Neural cell (in vitro differentiated cells): ENCODE data around the gene ODF2. TPM values are rescaled to one million over a fixed set of nuclear protein-coding genes. Genes with fewer than 3 reads are reported as not detected.

Source experiments
- H2AFZ ChIP-seq: fragments of 200-600, 300-800 bp; sonication (generic), shearing (Covaris generic); 2 replicates; pipeline ENCODE4 v1.6.0; 2014; ENCODE audit warnings: low read depth, mild to moderate bottlenecking, antibody characterized with exemption, low read length, moderate library complexity
- H3F3A ChIP-seq: fragments of 200-600 bp; shearing (Covaris generic); 2 replicates; pipeline ENCODE4 v1.6.1; 2016; ENCODE audit warnings: mild to moderate bottlenecking, moderate library complexity, mixed read lengths, antibody characterized with exemption, low read length; ENCODE audit not compliant: insufficient read depth, poor library complexity, severe bottlenecking
- H3K27ac ChIP-seq: fragments of 200-600, 300-800 bp; sonication (generic), shearing (Covaris generic); 2 replicates; pipeline ENCODE4 v1.5.1; 2014; ENCODE audit warnings: mild to moderate bottlenecking, low read length, moderate library complexity
- H3K27me3 ChIP-seq: fragments of 300-800, 200-600 bp; sonication (generic), shearing (Covaris generic); 2 replicates; pipeline ENCODE4 v1.6.0; 2014; ENCODE audit warnings: mild to moderate bottlenecking, low read depth, low read length, moderate library complexity; ENCODE audit not compliant: insufficient read depth
- H3K36me3 ChIP-seq: fragments of 300-800, 200-600 bp; sonication (generic), shearing (Covaris generic); 2 replicates; pipeline ENCODE4 v1.5.1; 2014; ENCODE audit warnings: mild to moderate bottlenecking, antibody characterized with exemption, low read length, moderate library complexity; ENCODE audit not compliant: insufficient read depth
- H3K4me2 ChIP-seq: fragments of 300-800, 200-600 bp; sonication (generic), shearing (Covaris generic); 2 replicates; pipeline ENCODE4 v1.6.0; 2014; ENCODE audit warnings: mild to moderate bottlenecking, low read length
- H3K4me3 ChIP-seq: fragments of 300-800, 200-600 bp; sonication (generic), shearing (Covaris generic); 2 replicates; pipeline ENCODE4 v1.5.1; 2014; ENCODE audit warnings: mild to moderate bottlenecking, low read length, moderate library complexity
- H3K79me2 ChIP-seq: fragments of 200-600 bp; shearing (Covaris generic); replicated peaks from 2 replicates; pipeline ENCODE4 v1.6.0; 2014; ENCODE audit warnings: mild to moderate bottlenecking, low read length, moderate library complexity; ENCODE audit not compliant: insufficient read depth
- H3K9ac ChIP-seq: fragments of 300-800, 200-600 bp; sonication (generic), shearing (Covaris generic); 2 replicates; pipeline ENCODE4 v1.6.1; 2016; ENCODE audit warnings: mild to moderate bottlenecking, low read length, mixed read lengths
- H3K9me2 ChIP-seq: fragments of 200-600 bp; shearing (Covaris generic); 2 replicates; pipeline ENCODE4 v1.6.1; 2016; ENCODE audit warnings: mild to moderate bottlenecking, low read length, mixed read lengths; ENCODE audit not compliant: insufficient read depth
- H3K9me3 ChIP-seq: fragments of 200-600, 300-800 bp; sonication (generic), shearing (Covaris generic); 2 replicates; pipeline ENCODE4 v1.6.1; 2016; ENCODE audit warnings: mild to moderate bottlenecking, mixed run types, low read length, moderate library complexity, mixed read lengths
- H4K20me1 ChIP-seq: fragments of 200-600 bp; shearing (Covaris generic); 2 replicates; pipeline ENCODE4 v1.6.1; 2016; ENCODE audit warnings: mild to moderate bottlenecking, mixed run types; ENCODE audit not compliant: insufficient read depth
- EP300 ChIP-seq: fragments of 450-650 bp; conservative IDR thresholded peaks from 2 replicates; pipeline ENCODE4 v1.6.1; 2014; ENCODE audit warnings: antibody characterized with exemption, mild to moderate bottlenecking, moderate library complexity; ENCODE audit not compliant: poor library complexity, severe bottlenecking
- EZH2 ChIP-seq: fragments of 200-600, 300-800 bp; shearing (Covaris generic), sonication (generic); IDR thresholded peaks from 2 replicates; pipeline ENCODE4 v1.6.1; 2014; ENCODE audit warnings: antibody characterized with exemption, low read length, borderline replicate concordance, mild to moderate bottlenecking; ENCODE audit not compliant: insufficient read depth, poor library complexity, severe bottlenecking
- MXI1 ChIP-seq: fragments of 450-650 bp; conservative IDR thresholded peaks from 2 replicates; pipeline ENCODE4 v1.6.1; 2014; ENCODE audit warnings: antibody characterized with exemption, mild to moderate bottlenecking; ENCODE audit not compliant: poor library complexity, severe bottlenecking
- POLR2AphosphoS5 ChIP-seq: IDR thresholded peaks from 2 replicates; pipeline ENCODE4 v1.6.1; 2012
- RAD21 ChIP-seq: fragments of 450-650 bp; conservative IDR thresholded peaks from 2 replicates; pipeline ENCODE4 v1.6.1; 2014; ENCODE audit warnings: antibody characterized with exemption, mild to moderate bottlenecking, moderate library complexity
- SMC3 ChIP-seq: fragments of 450-650 bp; conservative IDR thresholded peaks from 2 replicates; pipeline ENCODE4 v1.6.1; 2014; ENCODE audit warnings: antibody characterized with exemption, mild to moderate bottlenecking, moderate library complexity; ENCODE audit not compliant: poor library complexity
- TAF1 ChIP-seq: IDR thresholded peaks from 2 replicates; pipeline ENCODE4 v1.6.1; 2012; ENCODE audit warnings: low read depth
- polyA plus RNA-seq: library from polyadenylated mRNA; depleted of rRNA; stranded (reverse); fragments of >200 nt; gene quantifications from 2 replicates; pipeline ENCODE4 v1.2.3, GENCODE V29; 2014
- TF ChIP-seq, protein P1 (sequence below): fragments of 450-650 bp; IDR thresholded peaks from 2 replicates; pipeline ENCODE4 v1.5.1; 2014; ENCODE audit warnings: antibody characterized with exemption, mild to moderate bottlenecking, moderate library complexity; ENCODE audit not compliant: poor library complexity, severe bottlenecking
- TF ChIP-seq, protein P2 (sequence below): IDR thresholded peaks from 2 replicates; pipeline ENCODE4 v1.6.1; 2012; ENCODE audit warnings: borderline replicate concordance

Gene ODF2
- polyA plus RNA-seq, 1 donor from 2014 or later = 39.3 TPM

DNA sequence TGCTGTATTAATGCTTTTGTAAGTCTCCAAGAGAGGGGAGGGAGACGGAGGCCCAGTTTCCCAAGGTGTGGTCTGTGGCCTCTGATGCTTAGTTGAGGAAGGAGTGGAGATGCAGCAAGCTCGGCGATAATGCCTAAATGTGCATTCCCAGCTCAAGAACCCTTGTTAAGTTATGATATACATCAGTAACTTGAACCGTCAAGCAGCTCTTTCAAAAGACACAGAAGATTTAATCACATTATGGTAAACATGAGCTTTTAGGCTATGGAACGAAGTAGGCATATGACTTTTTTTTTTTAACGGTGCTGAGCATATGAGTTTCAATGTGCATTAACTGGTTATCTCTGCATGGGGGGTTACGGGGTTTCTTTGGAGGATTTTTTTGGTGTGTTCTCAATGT, 26.4 kb downstream of the ODF2 start:
- Histone ChIP-seq H3K9me2 (no peaks in the 10 kb centered on the region), H3K4me3 (no peak overlapping the region), H4K20me1 (no peaks in the 10 kb centered on the region), H3K4me2 (no peak overlapping the region), H3K27ac (no peak overlapping the region), H3F3A (no peaks in the 10 kb centered on the region), H3K9me3 (no peaks in the 10 kb centered on the region), H3K79me2 (no peaks in the 10 kb centered on the region), H3K9ac (no peak overlapping the region), H3K27me3 (no peaks in the 10 kb centered on the region), H2AFZ (no peak overlapping the region), H3K36me3 (peaks cover 10% of the 10 kb centered on the region)
- TF ChIP-seq POLR2AphosphoS5 (no peak), SMC3 (no peak), MXI1 (no peak), EZH2 (no peak), TAF1 (no peak), RAD21 (no peak)
- TF ChIP-seq, protein P1, sequence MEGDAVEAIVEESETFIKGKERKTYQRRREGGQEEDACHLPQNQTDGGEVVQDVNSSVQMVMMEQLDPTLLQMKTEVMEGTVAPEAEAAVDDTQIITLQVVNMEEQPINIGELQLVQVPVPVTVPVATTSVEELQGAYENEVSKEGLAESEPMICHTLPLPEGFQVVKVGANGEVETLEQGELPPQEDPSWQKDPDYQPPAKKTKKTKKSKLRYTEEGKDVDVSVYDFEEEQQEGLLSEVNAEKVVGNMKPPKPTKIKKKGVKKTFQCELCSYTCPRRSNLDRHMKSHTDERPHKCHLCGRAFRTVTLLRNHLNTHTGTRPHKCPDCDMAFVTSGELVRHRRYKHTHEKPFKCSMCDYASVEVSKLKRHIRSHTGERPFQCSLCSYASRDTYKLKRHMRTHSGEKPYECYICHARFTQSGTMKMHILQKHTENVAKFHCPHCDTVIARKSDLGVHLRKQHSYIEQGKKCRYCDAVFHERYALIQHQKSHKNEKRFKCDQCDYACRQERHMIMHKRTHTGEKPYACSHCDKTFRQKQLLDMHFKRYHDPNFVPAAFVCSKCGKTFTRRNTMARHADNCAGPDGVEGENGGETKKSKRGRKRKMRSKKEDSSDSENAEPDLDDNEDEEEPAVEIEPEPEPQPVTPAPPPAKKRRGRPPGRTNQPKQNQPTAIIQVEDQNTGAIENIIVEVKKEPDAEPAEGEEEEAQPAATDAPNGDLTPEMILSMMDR = no peak
- TF ChIP-seq, protein P2, sequence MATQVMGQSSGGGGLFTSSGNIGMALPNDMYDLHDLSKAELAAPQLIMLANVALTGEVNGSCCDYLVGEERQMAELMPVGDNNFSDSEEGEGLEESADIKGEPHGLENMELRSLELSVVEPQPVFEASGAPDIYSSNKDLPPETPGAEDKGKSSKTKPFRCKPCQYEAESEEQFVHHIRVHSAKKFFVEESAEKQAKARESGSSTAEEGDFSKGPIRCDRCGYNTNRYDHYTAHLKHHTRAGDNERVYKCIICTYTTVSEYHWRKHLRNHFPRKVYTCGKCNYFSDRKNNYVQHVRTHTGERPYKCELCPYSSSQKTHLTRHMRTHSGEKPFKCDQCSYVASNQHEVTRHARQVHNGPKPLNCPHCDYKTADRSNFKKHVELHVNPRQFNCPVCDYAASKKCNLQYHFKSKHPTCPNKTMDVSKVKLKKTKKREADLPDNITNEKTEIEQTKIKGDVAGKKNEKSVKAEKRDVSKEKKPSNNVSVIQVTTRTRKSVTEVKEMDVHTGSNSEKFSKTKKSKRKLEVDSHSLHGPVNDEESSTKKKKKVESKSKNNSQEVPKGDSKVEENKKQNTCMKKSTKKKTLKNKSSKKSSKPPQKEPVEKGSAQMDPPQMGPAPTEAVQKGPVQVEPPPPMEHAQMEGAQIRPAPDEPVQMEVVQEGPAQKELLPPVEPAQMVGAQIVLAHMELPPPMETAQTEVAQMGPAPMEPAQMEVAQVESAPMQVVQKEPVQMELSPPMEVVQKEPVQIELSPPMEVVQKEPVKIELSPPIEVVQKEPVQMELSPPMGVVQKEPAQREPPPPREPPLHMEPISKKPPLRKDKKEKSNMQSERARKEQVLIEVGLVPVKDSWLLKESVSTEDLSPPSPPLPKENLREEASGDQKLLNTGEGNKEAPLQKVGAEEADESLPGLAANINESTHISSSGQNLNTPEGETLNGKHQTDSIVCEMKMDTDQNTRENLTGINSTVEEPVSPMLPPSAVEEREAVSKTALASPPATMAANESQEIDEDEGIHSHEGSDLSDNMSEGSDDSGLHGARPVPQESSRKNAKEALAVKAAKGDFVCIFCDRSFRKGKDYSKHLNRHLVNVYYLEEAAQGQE = no peak

DNA sequence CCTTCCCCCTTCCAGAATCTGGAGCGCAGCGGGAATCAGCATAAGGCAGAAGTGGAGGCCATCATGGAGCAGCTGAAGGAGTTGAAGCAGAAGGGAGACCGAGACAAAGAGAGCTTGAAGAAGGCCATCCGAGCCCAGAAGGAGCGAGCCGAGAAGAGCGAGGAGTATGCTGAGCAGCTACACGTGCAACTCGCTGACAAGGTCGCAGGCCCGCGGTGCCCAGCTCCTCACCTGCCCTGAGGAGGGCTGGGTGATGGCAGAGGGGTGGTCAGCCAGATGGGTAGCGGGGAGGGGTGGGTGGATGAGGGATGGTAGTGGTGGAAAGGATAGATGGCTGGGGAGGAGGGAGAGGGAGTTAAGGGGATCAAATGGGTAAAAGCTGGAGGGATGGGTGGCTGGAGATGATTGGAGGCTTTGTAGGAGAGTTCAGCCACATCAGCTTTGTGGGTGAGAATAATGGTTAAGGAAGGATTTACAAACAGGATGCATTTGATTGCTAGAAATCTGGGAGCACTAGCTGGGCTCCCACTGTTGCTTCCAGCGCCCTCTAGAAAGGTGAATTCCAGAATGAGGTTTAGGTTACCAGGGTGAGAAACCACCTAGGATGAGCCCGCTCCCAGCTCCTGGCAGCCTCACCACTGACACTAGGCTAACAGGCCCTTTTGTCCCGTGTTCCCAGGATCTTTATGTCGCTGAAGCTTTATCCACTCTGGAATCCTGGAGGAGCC, 29.0 kb downstream of the ODF2 start:
- Histone ChIP-seq H3K4me2 (no peak overlapping the region), H3K9me2 (no peaks in the 10 kb centered on the region), H2AFZ (no peak overlapping the region), H3K79me2 (no peaks in the 10 kb centered on the region), H3K27ac (no peak overlapping the region), H3F3A (no peaks in the 10 kb centered on the region), H3K27me3 (no peaks in the 10 kb centered on the region), H3K9ac (no peak overlapping the region), H3K36me3 (peaks cover 10% of the 10 kb centered on the region), H4K20me1 (no peaks in the 10 kb centered on the region), H3K9me3 (no peaks in the 10 kb centered on the region), H3K4me3 (no peak overlapping the region)
- TF ChIP-seq, protein P2 = no peak
- TF ChIP-seq SMC3 (no peak), EZH2 (no peak), TAF1 (no peak), EP300 (no peak)
